ENCODE measurements around the gene ITGA8. TPM values are rescaled to one million over a fixed set of nuclear protein-coding genes. Genes with fewer than 3 reads are reported as not detected.

ITGA8 gene
- total RNA-seq, 1 experiment from 2014 or later, result 0.02 TPM

GRCh38 chr10:15609246-15609645 is 110.5 kb downstream of the ITGA8 start:
- Histone ChIP-seq H3K27me3 (ENCODE audit: insufficient read depth, low read length) (peaks cover 74% of the 10 kb centered on the region), H3K4me3 (replicated peaks in 1 of 2; ENCODE audit: low read depth in 1 of 2, low read length in 2 of 2) (no peak overlapping the region), H3K4me2 (ENCODE audit: low read length) (no peak overlapping the region), H3K36me3 (ENCODE audit: control insufficient read depth in 1 of 2, insufficient read depth in 2 of 2, low read length in 2 of 2) (no peaks in the 10 kb centered on the region), H3K27ac (ENCODE audit: low read depth, low read length) (no peak overlapping the region), H3K9ac (ENCODE audit: low read length) (no peak overlapping the region), H3K79me2 (ENCODE audit: insufficient read depth, low read length) (no peaks in the 10 kb centered on the region), H3K4me1 (ENCODE audit: control insufficient read depth in 1 of 2, insufficient read depth in 2 of 2, low read length in 2 of 2) (no peaks in the 10 kb centered on the region), H2AFZ (ENCODE audit: low read depth, low read length, poor library complexity, severe bottlenecking) (no peak overlapping the region), H3K9me2 (ENCODE audit: insufficient read depth) (no peaks in the 10 kb centered on the region), H3K9me3 (ENCODE audit: control insufficient read depth in 1 of 2, insufficient read depth in 1 of 2, low read depth in 1 of 2, low read length in 2 of 2) (no peaks in the 10 kb centered on the region), H4K20me1 (ENCODE audit: insufficient read depth) (no peaks in the 10 kb centered on the region)
- no peak for ATAC-seq
- no peak for TF ChIP-seq CTCF (IDR thresholded peaks at IDR 0.05 in 2 of 3, conservative IDR thresholded peaks at IDR 0.05 in 1 of 3; ENCODE audit: borderline replicate concordance in 1 of 3, insufficient read depth in 1 of 3, low read depth in 2 of 3, low read length in 2 of 3)
- no peak for TF ChIP-seq YY1 (IDR thresholded peaks at IDR 0.05; ENCODE audit: extremely low read depth, insufficient replicate concordance, low read depth, low read length)
- no peak for TF ChIP-seq SRF (IDR thresholded peaks at IDR 0.05; ENCODE audit: low read depth)
- no peak for TF ChIP-seq SIN3A (IDR thresholded peaks at IDR 0.05; ENCODE audit: low read depth)
- no peak for TF ChIP-seq ZBTB33 (IDR thresholded peaks at IDR 0.05; ENCODE audit: extremely low read depth, insufficient replicate concordance, low read length)
- TF ChIP-seq TCF7L2 (IDR thresholded peaks at IDR 0.05; ENCODE audit: borderline replicate concordance, extremely low read depth, insufficient read depth, insufficient read length), result no peak
- TF ChIP-seq RAD21 (IDR thresholded peaks at IDR 0.05; ENCODE audit: low read depth), result no peak
- no peak for TF ChIP-seq EGR1 (IDR thresholded peaks at IDR 0.05; ENCODE audit: low read depth)
- no peak for TF ChIP-seq CBX3 (IDR thresholded peaks at IDR 0.05; ENCODE audit: low read depth)
- no peak for TF ChIP-seq ATF3 (IDR thresholded peaks at IDR 0.05)
- no peak for TF ChIP-seq POLR2AphosphoS5 (IDR thresholded peaks at IDR 0.05; ENCODE audit: low read depth, low read length)
- no peak for TF ChIP-seq CEBPB (IDR thresholded peaks at IDR 0.05; ENCODE audit: low read depth)
- TF ChIP-seq JUND (IDR thresholded peaks at IDR 0.05), result no peak
- TF ChIP-seq SP1 (IDR thresholded peaks at IDR 0.05; ENCODE audit: low read depth), result no peak
- TF ChIP-seq EZH2 (IDR thresholded peaks at IDR 0.05), result no peak
- no peak for TF ChIP-seq POLR2A (IDR thresholded peaks at IDR 0.05; ENCODE audit: borderline replicate concordance, extremely low read depth, insufficient read depth, insufficient read length)
- no peak for TF ChIP-seq EZH2phosphoT487 (IDR thresholded peaks at IDR 0.05; ENCODE audit: borderline replicate concordance)
- no peak for TF ChIP-seq ELF1 (IDR thresholded peaks at IDR 0.05; ENCODE audit: borderline replicate concordance, low read depth)
- intact Hi-C loops (cut with micrococcal nuclease), result loop anchor here (5.0 kb wide), 1 partner anchor 48 kb away; no protein-coding TSS in a partner anchor
- ChIA-PET CTCF (no interaction called here), POLR2A (no interaction called here), RAD21 (ENCODE audit: low non-redundant PET in 1 of 2, low total read pairs in 2 of 2, uncharacterized antibody in 2 of 2, unreplicated experiment in 2 of 2) (no interaction called here)
- DNase-seq (ENCODE audit: low read depth, low spot score), result no peak
- BruUV-seq (replicated peaks), result no TSS peak
